Calu3 (cell line): Measurements from ENCODE around the gene IFITM10. TPM values are rescaled to one million over a fixed set of nuclear protein-coding genes. Genes with fewer than 3 reads are reported as not detected.
A peak's percentile ranks its signal among the peaks of the same experiment; 100 is the strongest.

Experiments used
- BruUV-seq: library from RNA; stranded (reverse); fragments of 400-500 nt; replicated peaks from 2 replicates; lab custom pipeline; 2021; lab: Mats Ljungman, UMichigan
- CTCF ChIA-PET: fragments of 300-600 bp; sonication (Branson Sonifier 250); formaldehyde crosslinking; loops from one replicate; lab custom pipeline; 2022; ENCODE audit warnings: antibody characterized with exemption; lab: Charles Lee
- DNase-seq: peaks from one replicate; pipeline ENCODE4 v3.0.0; 2022
- H3K27ac Mint-ChIP-seq: one replicate; pipeline ENCODE4 v1.8.0; 2022; ENCODE audit warnings: mixed read lengths; ENCODE audit not compliant: unreplicated experiment
- H3K27me3 Mint-ChIP-seq: one replicate; pipeline ENCODE4 v1.8.0; 2022; ENCODE audit warnings: mixed read lengths; ENCODE audit not compliant: unreplicated experiment
- H3K36me3 Mint-ChIP-seq: one replicate; pipeline ENCODE4 v1.8.0; 2022; ENCODE audit warnings: mild to moderate bottlenecking, moderate library complexity, mixed read lengths; ENCODE audit not compliant: insufficient read depth, unreplicated experiment
- H3K4me1 Mint-ChIP-seq: one replicate; pipeline ENCODE4 v1.8.0; 2022; ENCODE audit warnings: mild to moderate bottlenecking, low read depth, mixed read lengths; ENCODE audit not compliant: unreplicated experiment
- H3K4me3 Mint-ChIP-seq: one replicate; pipeline ENCODE4 v1.8.0; 2022; ENCODE audit warnings: mild to moderate bottlenecking, low read depth, moderate library complexity, mixed read lengths; ENCODE audit not compliant: unreplicated experiment
- H3K9me3 Mint-ChIP-seq: one replicate; pipeline ENCODE4 v1.8.0; 2022; ENCODE audit warnings: low read depth, mixed read lengths; ENCODE audit not compliant: unreplicated experiment
- CTCF ChIP-seq: fragments of 200-600 bp; IDR thresholded peaks from one replicate; pipeline ENCODE4 v1.8.0; 2022; ENCODE audit warnings: antibody characterized with exemption; ENCODE audit not compliant: unreplicated experiment
- intact Hi-C: fragments of 100-400 bp; cut with micrococcal nuclease; formaldehyde crosslinking; loops from one replicate; pipeline ENCODE4 v1.10.0; 2022; ENCODE audit not compliant: unreplicated experiment
- total RNA-seq: library from RNA; stranded (reverse); gene quantifications from 2 replicates; pipeline ENCODE4 v1.2.3, GENCODE V29; 2022

The IFITM10 gene
- total RNA-seq, 1 experiment from 2014 or later: 3.3 TPM

- CTCF ChIA-PET: interaction anchor here (0.6 kb wide), 1 partner anchor 1473 kb away, joined by 9 read pairs; no protein-coding TSS in a partner anchor
- H3K36me3 Mint-ChIP-seq: peaks cover 51% of the 10 kb centered on the region
- no TSS peak for BruUV-seq
- no peaks in the 10 kb centered on the region for H3K9me3 Mint-ChIP-seq
- intact Hi-C loops: no loop called here
- H3K27me3 Mint-ChIP-seq: no peaks in the 10 kb centered on the region
- H3K27ac Mint-ChIP-seq: peak overlapping the region; percentile 60
- no peak for DNase-seq
- TF ChIP-seq CTCF: no peak
- no peaks in the 10 kb centered on the region for H3K4me1 Mint-ChIP-seq
- H3K4me3 Mint-ChIP-seq: peak overlapping the region; percentile 7
These were observed 722 bp downstream of the IFITM10 start for GRCh38 chr11:1749395-1750351.

GRCh38 chr11:1748636-1749394, 1.6 kb downstream of the IFITM10 start:
- Mint-ChIP-seq H3K27me3 (no peaks in the 10 kb centered on the region), H3K36me3 (peaks cover 51% of the 10 kb centered on the region), H3K27ac (peak overlapping the region; percentile 43), H3K4me3 (no peak overlapping the region), H3K9me3 (no peaks in the 10 kb centered on the region), H3K4me1 (no peaks in the 10 kb centered on the region)
- intact Hi-C loops: no loop called here
- CTCF ChIA-PET: no interaction called here
- TF ChIP-seq CTCF: no peak
- no TSS peak for BruUV-seq
- DNase-seq: no peak

GRCh38 chr11:1747753-1748635, 2.4 kb downstream of the IFITM10 start:
- Mint-ChIP-seq H3K27me3 (no peaks in the 10 kb centered on the region), H3K36me3 (peaks cover 43% of the 10 kb centered on the region), H3K4me1 (no peaks in the 10 kb centered on the region), H3K27ac (peak overlapping the region; percentile 43), H3K9me3 (no peaks in the 10 kb centered on the region), H3K4me3 (no peak overlapping the region)
- TF ChIP-seq CTCF: no peak
- intact Hi-C loops: no loop called here
- CTCF ChIA-PET: no interaction called here
- no peak for DNase-seq
- BruUV-seq: no TSS peak
